GM12878 (cell line): Measurements from ENCODE around the gene C1QTNF9. TPM values are rescaled to one million over a fixed set of nuclear protein-coding genes. Genes with fewer than 3 reads are reported as not detected.

ENCODE experiments used
- ATAC-seq: fragments of 200-7000 bp; cut with Tn5 transposase; 3 replicates; pipeline ENCODE4 v1.9.1; 2020; ENCODE audit warnings: mild to moderate bottlenecking, moderate library complexity
- BruUV-seq: library from RNA; stranded (reverse); fragments of 400-500 nt; replicated peaks from 2 replicates; lab custom pipeline; 2021; lab: Mats Ljungman, UMichigan
- CTCF ChIA-PET: fragments of 300-600 bp; sonication (Branson Sonifier 250); formaldehyde crosslinking; extraction: SDS; loops from one replicate; lab custom pipeline; 2021; ENCODE audit warnings: inconsistent platforms; lab: Yijun Ruan, JAX
- POLR2A ChIA-PET: fragments of 350-600 bp; formaldehyde crosslinking; extraction: SDS; loops from one replicate; lab custom pipeline; 2021; ENCODE audit warnings: inconsistent platforms; lab: Charles Lee
- RAD21 ChIA-PET: fragments of 300-600 bp; sonication (Branson Sonifier 250); formaldehyde crosslinking; loops from one replicate; lab custom pipeline; 2023; ENCODE audit warnings: antibody characterized with exemption; ENCODE audit not compliant: unreplicated experiment; lab: Charles Lee
- SMC1A ChIA-PET: fragments of 300-600 bp; sonication (Branson Sonifier 250); formaldehyde crosslinking; loops from one replicate; lab custom pipeline; 2023; ENCODE audit not compliant: unreplicated experiment, uncharacterized antibody; lab: Charles Lee
- DNase-seq: peaks from one replicate; pipeline ENCODE4 v3.0.0-alpha.2; 2011; ENCODE audit warnings: low read depth, low spot score
- FAIRE-seq: peaks from 3 replicates; lab custom pipeline; 2011; peaks lifted over from hg19 to GRCh38; lab: Jason Lieb, UNC
- H2AFZ ChIP-seq: 2 replicates; pipeline ENCODE4 v1.6.0; 2011; ENCODE audit warnings: low read depth, low read length, control low read depth; ENCODE audit not compliant: control insufficient read depth
- H3K27ac ChIP-seq: 2 replicates; pipeline ENCODE4 v1.5.1; 2011; ENCODE audit warnings: control low read depth; ENCODE audit not compliant: control insufficient read depth, insufficient read depth
- H3K27me3 ChIP-seq, 2 experiments: replicated peaks in 1 of 2; 2 replicates each; pipeline versions ENCODE4 v1.6.0 to v1.6.1; 2011; ENCODE audit warnings: low read length in 1 of 2; ENCODE audit not compliant: control insufficient read depth in 2 of 2, insufficient read depth in 2 of 2
- H3K36me3 ChIP-seq, 2 experiments: 2 replicates each; pipeline ENCODE4 v1.5.1; 2011; ENCODE audit warnings: low read length in 1 of 2; ENCODE audit not compliant: control insufficient read depth in 2 of 2, insufficient read depth in 2 of 2
- H3K4me1 ChIP-seq: 2 replicates; pipeline ENCODE4 v1.6.1; 2011; ENCODE audit warnings: mild to moderate bottlenecking, low read length, moderate library complexity, mixed read lengths; ENCODE audit not compliant: control insufficient read depth, insufficient read depth
- H3K4me2 ChIP-seq: 2 replicates; pipeline ENCODE4 v1.6.0; 2011; ENCODE audit warnings: control low read depth; ENCODE audit not compliant: control insufficient read depth, insufficient read depth
- H3K4me3 ChIP-seq: fragments of 200-600 bp; sonication (generic); 2 replicates; pipeline ENCODE4 v1.5.1; 2016
- H3K79me2 ChIP-seq: 2 replicates; pipeline ENCODE4 v1.6.0; 2011; ENCODE audit warnings: low read length; ENCODE audit not compliant: control insufficient read depth, insufficient read depth
- H3K9ac ChIP-seq: 2 replicates; pipeline ENCODE4 v1.8.0; 2011; ENCODE audit warnings: low read length, control low read depth, mixed read lengths; ENCODE audit not compliant: control insufficient read depth, insufficient read depth
- H3K9me3 ChIP-seq: replicated peaks from 3 replicates; pipeline ENCODE4 v1.5.1; 2011; ENCODE audit warnings: mild to moderate bottlenecking, low read length; ENCODE audit not compliant: control insufficient read depth, insufficient read depth
- H4K20me1 ChIP-seq: 2 replicates; pipeline ENCODE4 v1.6.0; 2011; ENCODE audit not compliant: control insufficient read depth, insufficient read depth
- ESRRA ChIP-seq: IDR thresholded peaks from 2 replicates; pipeline ENCODE4 v1.6.1; 2012; ENCODE audit warnings: mild to moderate bottlenecking, low read length, improper control_type of control experiment
- MEF2A ChIP-seq: IDR thresholded peaks from 2 replicates; pipeline ENCODE4 v1.6.1; 2011; ENCODE audit warnings: low read depth, mild to moderate bottlenecking, low read length, moderate library complexity; ENCODE audit not compliant: insufficient read depth
- SRF ChIP-seq, 2 experiments: IDR thresholded peaks; 2 replicates each; pipeline ENCODE4 v1.6.1; 2011; ENCODE audit warnings: low read depth in 2 of 2, low read length in 2 of 2, mild to moderate bottlenecking in 1 of 2, moderate library complexity in 1 of 2
- STAT3 ChIP-seq: IDR thresholded peaks from 2 replicates; pipeline ENCODE4 v1.6.1; 2011; ENCODE audit warnings: low read depth, low read length, improper control_type of control experiment
- ZSCAN29 ChIP-seq: fragments of 450-650 bp; IDR thresholded peaks from 2 replicates; pipeline ENCODE4 v1.6.1; 2017; ENCODE audit warnings: mild to moderate bottlenecking, moderate library complexity
- WGBS: methylation state at CpG from one replicate; pipeline ENCODE4 v1.1.6; 2016; ENCODE audit warnings: low lambda C conversion rate; ENCODE audit not compliant: insufficient replicate concordance, insufficient coverage; ENCODE audit errors: missing lambda C conversion rate; 5-methylcytosine and 5-hydroxymethylcytosine counted together
- in situ Hi-C: fragments of 300-500 bp; cut with MboI; formaldehyde crosslinking; loops from 9 replicates; pipeline ENCODE4 v1.14.3; 2018; ENCODE audit warnings: mixed read lengths
- intact Hi-C: fragments of 100-400 bp; cut with micrococcal nuclease; formaldehyde crosslinking; loops from one replicate; pipeline ENCODE4 v1.14.2; 2022; ENCODE audit not compliant: unreplicated experiment
- polyA plus RNA-seq, 11 experiments: library from polyadenylated mRNA; depleted of rRNA in 4 of 11; unstranded in 6 of 11; stranded (reverse) in 5 of 11; fragments of >200 nt; fragmentation: Nextera tagmentation in 4 of 11; fragmentation: Illumina TruSeq in 1 of 11; extraction: Ambion mirVana in 4 of 11; extraction: Trizol in 1 of 11; gene quantifications; 1 replicate in 1 of 11; 2 replicates in 10 of 11; pipeline versions ENCODE4 v1.2.1 to v1.2.3, GENCODE V29; 2011 to 2016; ENCODE audit warnings: inconsistent platforms in 2 of 11, missing spikeins in 2 of 11, low read depth in 1 of 11
- total RNA-seq, 4 experiments: library from RNA; depleted of rRNA in 3 of 4; stranded (reverse); fragments of >200 nt in 3 of 4; fragmentation: Illumina TruSeq in 1 of 4; extraction: Trizol in 1 of 4; gene quantifications; 2 replicates each; pipeline versions ENCODE4 v1.2.1 to v1.2.3, GENCODE V29; 2013 to 2021
- TF ChIP-seq, protein P1 (sequence below), 3 experiments: IDR thresholded peaks in 2 of 3; conservative IDR thresholded peaks in 1 of 3; 2 replicates each; pipeline ENCODE4 v1.5.1; 2011; ENCODE audit warnings: low read depth in 3 of 3, low read length in 3 of 3, mild to moderate bottlenecking in 3 of 3, control low read depth in 2 of 3, moderate library complexity in 2 of 3, inconsistent platforms in 1 of 3, mixed read lengths in 1 of 3; ENCODE audit not compliant: control insufficient read depth in 2 of 3, insufficient read depth in 1 of 3; ENCODE audit errors: extremely low read depth in 1 of 3

C1QTNF9 gene
- total and polyA plus RNA-seq, 10 of the 15 experiments (the other 5 are each of a cell fraction or from before 2014, with no cell fraction given): not detected

DNA sequence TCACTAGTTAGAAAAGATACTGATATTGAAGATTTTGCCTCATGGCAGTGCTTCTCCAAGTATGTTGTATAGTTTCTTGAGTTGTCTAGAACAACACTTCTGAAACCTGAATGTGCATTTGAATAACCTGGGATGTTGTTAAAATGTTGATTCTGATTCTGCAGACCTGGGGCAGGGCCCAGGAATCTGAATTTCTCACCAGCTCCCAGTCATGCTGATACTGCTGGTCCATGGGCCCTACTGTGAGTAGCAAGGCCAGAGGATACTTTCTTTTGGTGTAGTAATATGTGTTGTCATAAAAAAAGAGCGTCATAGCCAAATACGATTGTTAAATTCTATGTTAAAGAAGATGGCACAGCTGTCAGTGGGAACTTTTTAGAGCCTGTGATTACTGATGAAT lies 41.6 kb upstream of the C1QTNF9 start:
- in situ Hi-C loops: no loop called here
- H2AFZ ChIP-seq: peak overlapping the region; percentile 62
- CTCF ChIA-PET: interaction anchor here (1.3 kb wide), 1 partner anchor 37 kb away, joined by 4 read pairs; no protein-coding TSS in a partner anchor
- H3K9me3 ChIP-seq: no peaks in the 10 kb centered on the region
- SMC1A ChIA-PET: interaction anchor here (0.7 kb wide), 1 partner anchor 9 kb away, joined by 3 read pairs; no protein-coding TSS in a partner anchor
- peaks cover 26% of the 10 kb centered on the region for H3K4me1 ChIP-seq
- intact Hi-C loops: no loop called here
- DNase-seq (no peak), ATAC-seq (no peak), FAIRE-seq (no peak)
- H3K4me3 ChIP-seq: peak overlapping the region; percentile 4; the same call in 1 of the 2 replicates
- no peaks in the 10 kb centered on the region for H3K36me3 ChIP-seq
- H3K4me2 ChIP-seq: peak overlapping the region; percentile 87
- no peaks in the 10 kb centered on the region for H4K20me1 ChIP-seq
- POLR2A ChIA-PET: interaction anchor here (0.6 kb wide), 1 partner anchor 10 kb away, joined by 4 read pairs; no protein-coding TSS in a partner anchor
- RAD21 ChIA-PET: interaction anchor here (0.8 to 1.1 kb wide), 3 partner anchors 13 to 37 kb away, joined by 3 read pairs; no protein-coding TSS in a partner anchor
- H3K27me3 ChIP-seq: no peaks in the 10 kb centered on the region
- peaks cover 20% of the 10 kb centered on the region for H3K79me2 ChIP-seq
- TF ChIP-seq ZSCAN29 (no peak), STAT3 (no peak), SRF (IDR thresholded peaks at IDR 0.05; ENCODE audit: low read depth in 2 of 2, low read length in 2 of 2) (no peak), MEF2A (no peak), ESRRA (no peak)
- TF ChIP-seq, protein P1, sequence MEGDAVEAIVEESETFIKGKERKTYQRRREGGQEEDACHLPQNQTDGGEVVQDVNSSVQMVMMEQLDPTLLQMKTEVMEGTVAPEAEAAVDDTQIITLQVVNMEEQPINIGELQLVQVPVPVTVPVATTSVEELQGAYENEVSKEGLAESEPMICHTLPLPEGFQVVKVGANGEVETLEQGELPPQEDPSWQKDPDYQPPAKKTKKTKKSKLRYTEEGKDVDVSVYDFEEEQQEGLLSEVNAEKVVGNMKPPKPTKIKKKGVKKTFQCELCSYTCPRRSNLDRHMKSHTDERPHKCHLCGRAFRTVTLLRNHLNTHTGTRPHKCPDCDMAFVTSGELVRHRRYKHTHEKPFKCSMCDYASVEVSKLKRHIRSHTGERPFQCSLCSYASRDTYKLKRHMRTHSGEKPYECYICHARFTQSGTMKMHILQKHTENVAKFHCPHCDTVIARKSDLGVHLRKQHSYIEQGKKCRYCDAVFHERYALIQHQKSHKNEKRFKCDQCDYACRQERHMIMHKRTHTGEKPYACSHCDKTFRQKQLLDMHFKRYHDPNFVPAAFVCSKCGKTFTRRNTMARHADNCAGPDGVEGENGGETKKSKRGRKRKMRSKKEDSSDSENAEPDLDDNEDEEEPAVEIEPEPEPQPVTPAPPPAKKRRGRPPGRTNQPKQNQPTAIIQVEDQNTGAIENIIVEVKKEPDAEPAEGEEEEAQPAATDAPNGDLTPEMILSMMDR (IDR thresholded peaks at IDR 0.05 in 2 of 3, conservative IDR thresholded peaks at IDR 0.05 in 1 of 3; ENCODE audit: control insufficient read depth in 2 of 3, extremely low read depth in 1 of 3, insufficient read depth in 1 of 3, low read depth in 3 of 3, low read length in 3 of 3): no peak
- peak overlapping the region; percentile 47 for H3K9ac ChIP-seq
- no TSS peak for BruUV-seq
- H3K27ac ChIP-seq: peak overlapping the region; percentile 69
- WGBS: 36% methylated on average over 2 of the region's 2 CpGs
